ENCODE measurements around the gene PRDM10.

The PRDM10 gene

DNA sequence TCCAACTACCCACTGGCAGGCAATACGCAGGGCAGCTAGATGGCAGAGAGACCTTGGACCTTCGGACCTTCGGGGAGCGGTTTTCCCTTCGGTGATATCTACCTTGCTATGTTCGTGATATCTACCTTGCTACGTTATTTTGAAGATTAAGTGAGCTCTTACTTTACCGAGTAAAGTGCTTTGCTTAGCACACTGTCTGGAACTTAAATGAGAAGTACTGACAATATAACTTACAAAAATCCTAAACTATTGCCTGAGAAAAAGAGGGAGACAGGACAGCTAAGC is 1.0 kb upstream of the PRDM10 start:
- Histone ChIP-seq H3K9me3 (ENCODE audit: control insufficient read depth, low read depth, low read length) (no peaks in the 10 kb centered on the region), H3K9ac (ENCODE audit: low read length) (peak overlapping the region; percentile 89), H3K4me3 (ENCODE audit: low read length) (peak overlapping the region; percentile 94), H3K27me3 (ENCODE audit: control insufficient read depth, insufficient read depth, low read length) (no peaks in the 10 kb centered on the region), H3K4me1 (ENCODE audit: control insufficient read depth, low read depth, low read length) (peaks cover 8% of the 10 kb centered on the region), H3K36me3 (ENCODE audit: control insufficient read depth, low read depth, low read length) (no peaks in the 10 kb centered on the region), H3K27ac (ENCODE audit: low read length) (peak overlapping the region; percentile 97)

DNA sequence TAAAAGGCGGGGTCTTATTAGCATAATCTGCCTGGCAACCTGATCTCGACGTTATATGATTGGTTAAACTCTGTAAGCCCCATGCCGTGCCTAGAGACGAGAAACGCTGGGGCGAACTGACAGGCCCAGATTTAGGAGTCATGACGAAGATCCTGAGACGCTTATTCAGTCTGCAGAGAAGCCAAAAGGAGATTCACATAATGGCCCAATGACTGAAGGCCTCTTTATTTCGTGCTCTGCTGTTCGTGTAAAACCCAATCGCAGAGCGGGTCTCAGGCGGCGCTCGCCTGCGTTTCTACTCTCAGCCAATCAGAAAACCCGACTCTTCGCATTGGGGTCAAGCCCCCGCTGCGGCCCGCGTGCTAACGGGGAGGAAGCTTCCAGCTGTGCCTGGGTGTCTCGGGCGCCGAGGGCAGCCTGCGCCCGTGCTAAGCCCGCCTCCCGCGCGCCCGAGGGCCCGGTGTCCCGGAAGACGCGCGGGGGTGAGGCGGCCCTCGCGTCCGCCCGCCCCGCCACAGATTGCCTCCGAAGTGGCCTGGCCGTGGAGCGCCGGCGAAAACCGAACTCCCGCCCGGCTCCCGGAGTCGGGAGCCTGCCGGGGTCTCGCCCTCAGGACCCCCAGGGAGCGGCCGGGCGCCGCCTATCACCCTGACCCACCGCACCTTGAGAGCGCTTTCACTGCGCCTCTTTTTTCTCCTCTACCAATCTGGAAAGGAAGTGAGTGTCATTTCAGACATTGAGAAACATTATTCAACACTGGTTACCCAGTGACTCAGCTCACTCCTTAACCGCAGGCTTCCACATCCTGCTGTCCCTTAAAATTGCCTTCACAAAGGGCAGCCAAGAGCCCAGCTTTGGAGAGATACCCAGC is 446 bp upstream of the PRDM10 start:
- H3K4me3 ChIP-seq (ENCODE audit: low read length): peak overlapping the region; percentile 94
- no peaks in the 10 kb centered on the region for H3K27me3 ChIP-seq (ENCODE audit: control insufficient read depth, insufficient read depth, low read length)
- H3K36me3 ChIP-seq (ENCODE audit: control insufficient read depth, low read depth, low read length): no peaks in the 10 kb centered on the region
- H3K27ac ChIP-seq (ENCODE audit: low read length): peak overlapping the region; percentile 97
- H3K9ac ChIP-seq (ENCODE audit: low read length): peak overlapping the region; percentile 89
- H3K4me1 ChIP-seq (ENCODE audit: control insufficient read depth, low read depth, low read length): peaks cover 8% of the 10 kb centered on the region
- H3K9me3 ChIP-seq (ENCODE audit: control insufficient read depth, low read depth, low read length): no peaks in the 10 kb centered on the region

- H3K27ac ChIP-seq (ENCODE audit: low read length): peak overlapping the region; percentile 97
- H3K9ac ChIP-seq (ENCODE audit: low read length): peak overlapping the region; percentile 89
- H3K4me1 ChIP-seq (ENCODE audit: control insufficient read depth, low read depth, low read length): peaks cover 8% of the 10 kb centered on the region
- peak overlapping the region; percentile 94 for H3K4me3 ChIP-seq (ENCODE audit: low read length)
- H3K27me3 ChIP-seq (ENCODE audit: control insufficient read depth, insufficient read depth, low read length): no peaks in the 10 kb centered on the region
- H3K9me3 ChIP-seq (ENCODE audit: control insufficient read depth, low read depth, low read length): no peaks in the 10 kb centered on the region
- no peaks in the 10 kb centered on the region for H3K36me3 ChIP-seq (ENCODE audit: control insufficient read depth, low read depth, low read length)
These were observed 929 bp downstream of the PRDM10 start for GRCh38 chr11:130001461-130002351.

- peak overlapping the region; percentile 94 for H3K4me3 ChIP-seq (ENCODE audit: low read length)
- no peak overlapping the region for H3K27ac ChIP-seq (ENCODE audit: low read length)
- H3K9me3 ChIP-seq (ENCODE audit: control insufficient read depth, low read depth, low read length): no peaks in the 10 kb centered on the region
- H3K36me3 ChIP-seq (ENCODE audit: control insufficient read depth, low read depth, low read length): no peaks in the 10 kb centered on the region
- peak overlapping the region; percentile 89 for H3K9ac ChIP-seq (ENCODE audit: low read length)
- no peaks in the 10 kb centered on the region for H3K27me3 ChIP-seq (ENCODE audit: control insufficient read depth, insufficient read depth, low read length)
- H3K4me1 ChIP-seq (ENCODE audit: control insufficient read depth, low read depth, low read length): peaks cover 8% of the 10 kb centered on the region
These were observed 2.0 kb downstream of the PRDM10 start for GRCh38 chr11:130000552-130001176.

- no peak overlapping the region for H3K9ac ChIP-seq (ENCODE audit: low read length)
- no peaks in the 10 kb centered on the region for H3K36me3 ChIP-seq (ENCODE audit: control insufficient read depth, low read depth, low read length)
- no peaks in the 10 kb centered on the region for H3K27me3 ChIP-seq (ENCODE audit: control insufficient read depth, insufficient read depth, low read length)
- H3K4me3 ChIP-seq (ENCODE audit: low read length): no peak overlapping the region
- H3K27ac ChIP-seq (ENCODE audit: low read length): no peak overlapping the region
- no peaks in the 10 kb centered on the region for H3K9me3 ChIP-seq (ENCODE audit: control insufficient read depth, low read depth, low read length)
- H3K4me1 ChIP-seq (ENCODE audit: control insufficient read depth, low read depth, low read length): peaks cover 8% of the 10 kb centered on the region
These were observed 3.2 kb downstream of the PRDM10 start for GRCh38 chr11:129999407-129999806.

DNA sequence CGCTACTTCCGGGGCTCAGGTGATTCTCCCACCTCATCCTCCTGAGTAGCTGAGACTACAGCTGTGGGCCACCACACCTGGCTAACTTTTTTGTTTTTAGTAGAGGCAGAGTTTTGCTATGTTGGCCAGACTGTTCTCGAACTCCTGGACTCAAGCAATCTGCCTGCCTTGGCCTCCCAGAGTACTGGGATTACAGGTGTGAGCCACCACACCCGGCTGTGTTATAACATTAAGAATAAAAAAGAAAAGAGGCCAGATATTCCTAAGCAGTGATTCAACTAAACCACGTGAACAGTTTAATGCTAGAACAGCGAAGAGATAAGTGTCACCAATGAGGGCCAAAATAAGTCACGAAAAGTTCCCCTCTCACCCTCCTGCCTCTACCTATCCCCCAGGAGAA is 3.7 kb downstream of the PRDM10 start:
- Histone ChIP-seq H3K4me3 (ENCODE audit: low read length) (no peak overlapping the region), H3K27me3 (ENCODE audit: control insufficient read depth, insufficient read depth, low read length) (no peaks in the 10 kb centered on the region), H3K27ac (ENCODE audit: low read length) (no peak overlapping the region), H3K9me3 (ENCODE audit: control insufficient read depth, low read depth, low read length) (no peaks in the 10 kb centered on the region), H3K4me1 (ENCODE audit: control insufficient read depth, low read depth, low read length) (peaks cover 8% of the 10 kb centered on the region), H3K36me3 (ENCODE audit: control insufficient read depth, low read depth, low read length) (no peaks in the 10 kb centered on the region), H3K9ac (ENCODE audit: low read length) (no peak overlapping the region)

DNA sequence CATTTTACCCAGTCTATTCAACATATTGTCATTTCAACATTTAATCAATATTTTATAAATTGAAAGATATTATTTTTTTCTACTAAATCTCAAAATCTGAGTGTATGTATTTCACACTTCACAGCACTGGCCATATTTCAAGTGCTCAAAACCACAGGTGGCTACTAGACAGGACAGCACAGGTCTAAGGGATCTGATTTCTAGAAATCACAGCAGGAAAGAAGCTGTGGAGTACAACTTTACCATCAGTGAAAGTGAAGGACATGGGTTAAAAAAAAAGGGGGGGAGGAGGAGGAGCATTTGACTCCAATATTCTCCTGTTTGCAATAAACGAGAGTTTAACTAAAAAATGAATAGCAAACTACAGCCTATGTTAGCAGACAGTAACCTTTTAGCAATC is 4.5 kb downstream of the PRDM10 start:
- no peak overlapping the region for H3K27ac ChIP-seq (ENCODE audit: low read length)
- no peak overlapping the region for H3K4me3 ChIP-seq (ENCODE audit: low read length)
- H3K9ac ChIP-seq (ENCODE audit: low read length): no peak overlapping the region
- no peaks in the 10 kb centered on the region for H3K9me3 ChIP-seq (ENCODE audit: control insufficient read depth, low read depth, low read length)
- no peaks in the 10 kb centered on the region for H3K27me3 ChIP-seq (ENCODE audit: control insufficient read depth, insufficient read depth, low read length)
- H3K4me1 ChIP-seq (ENCODE audit: control insufficient read depth, low read depth, low read length): peaks cover 8% of the 10 kb centered on the region
- no peaks in the 10 kb centered on the region for H3K36me3 ChIP-seq (ENCODE audit: control insufficient read depth, low read depth, low read length)

- Histone ChIP-seq H3K9me3 (ENCODE audit: control insufficient read depth, low read depth, low read length) (no peaks in the 10 kb centered on the region), H3K4me3 (ENCODE audit: low read length) (no peak overlapping the region), H3K36me3 (ENCODE audit: control insufficient read depth, low read depth, low read length) (no peaks in the 10 kb centered on the region), H3K9ac (ENCODE audit: low read length) (no peak overlapping the region), H3K4me1 (ENCODE audit: control insufficient read depth, low read depth, low read length) (peaks cover 11% of the 10 kb centered on the region), H3K27ac (ENCODE audit: low read length) (no peak overlapping the region), H3K27me3 (ENCODE audit: control insufficient read depth, insufficient read depth, low read length) (no peaks in the 10 kb centered on the region)
These were observed 5.1 kb downstream of the PRDM10 start for GRCh38 chr11:129997513-129997912.

GRCh38 chr11:129996113-129996870 is 6.3 kb downstream of the PRDM10 start:
- Histone ChIP-seq H3K9ac (ENCODE audit: low read length) (no peak overlapping the region), H3K4me1 (ENCODE audit: control insufficient read depth, low read depth, low read length) (peaks cover 12% of the 10 kb centered on the region), H3K27ac (ENCODE audit: low read length) (no peak overlapping the region), H3K4me3 (ENCODE audit: low read length) (no peak overlapping the region), H3K9me3 (ENCODE audit: control insufficient read depth, low read depth, low read length) (no peaks in the 10 kb centered on the region), H3K27me3 (ENCODE audit: control insufficient read depth, insufficient read depth, low read length) (no peaks in the 10 kb centered on the region), H3K36me3 (ENCODE audit: control insufficient read depth, low read depth, low read length) (no peaks in the 10 kb centered on the region)

DNA sequence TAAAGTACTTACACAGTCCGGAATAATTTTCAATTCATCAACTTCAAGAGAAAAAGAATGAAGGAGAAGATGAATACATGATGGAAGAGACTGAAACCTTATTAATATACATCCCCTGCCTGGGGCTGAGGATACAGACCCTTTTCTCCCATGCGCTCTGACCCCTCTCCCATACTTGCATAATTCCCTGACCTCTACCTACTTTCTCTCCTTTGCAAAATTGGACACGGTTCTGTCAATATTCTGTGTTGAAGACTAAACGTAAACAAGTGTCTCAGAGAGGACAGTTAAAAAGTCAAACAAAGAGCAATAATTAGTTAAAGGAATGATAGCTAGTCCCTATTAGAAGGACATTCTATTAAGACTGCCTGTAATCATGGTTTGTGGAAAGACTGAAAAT is 7.5 kb downstream of the PRDM10 start:
- Histone ChIP-seq H3K36me3 (ENCODE audit: control insufficient read depth, low read depth, low read length) (no peaks in the 10 kb centered on the region), H3K9me3 (ENCODE audit: control insufficient read depth, low read depth, low read length) (no peaks in the 10 kb centered on the region), H3K27ac (ENCODE audit: low read length) (no peak overlapping the region), H3K27me3 (ENCODE audit: control insufficient read depth, insufficient read depth, low read length) (no peaks in the 10 kb centered on the region), H3K9ac (ENCODE audit: low read length) (no peak overlapping the region), H3K4me3 (ENCODE audit: low read length) (no peak overlapping the region), H3K4me1 (ENCODE audit: control insufficient read depth, low read depth, low read length) (peaks cover 5% of the 10 kb centered on the region)
